K562 (cell line): ENCODE data around the gene SLC12A6. TPM values are rescaled to one million over a fixed set of nuclear protein-coding genes. Genes with fewer than 3 reads are reported as not detected.

Experiments
- ASH1L ChIP-seq: fragments of 450-650 bp; IDR thresholded peaks from 2 replicates; pipeline ENCODE4 v1.6.1; 2018; ENCODE audit warnings: borderline replicate concordance, mild to moderate bottlenecking, low read depth; ENCODE audit not compliant: partially characterized antibody
- ETV6 ChIP-seq, 3 experiments: fragments of 150-350 bp in 1 of 3; sonication (generic) in 1 of 3; formaldehyde crosslinking in 1 of 3; IDR thresholded peaks; 2 replicates each; pipeline versions ENCODE4 v1.6.1 to v1.8.0; 2014 to 2022; ENCODE audit warnings: borderline replicate concordance in 2 of 3, low read depth in 2 of 3, antibody characterized with exemption in 1 of 3, low read length in 1 of 3, mild to moderate bottlenecking in 1 of 3, missing genetic modification reagents in 1 of 3
- KDM4B ChIP-seq, 2 experiments: fragments of 450-650 bp in 1 of 2; sonication (generic) in 1 of 2; IDR thresholded peaks; 2 replicates each; pipeline ENCODE4 v1.6.1; 2016 to 2017; ENCODE audit warnings: borderline replicate concordance in 2 of 2, antibody characterized with exemption in 1 of 2, low read depth in 1 of 2, mild to moderate bottlenecking in 1 of 2
- MED1 ChIP-seq: sonication (generic); formaldehyde crosslinking; IDR thresholded peaks from 2 replicates; pipeline ENCODE4 v1.8.1; 2023; ENCODE audit warnings: missing genetic modification reagents, borderline replicate concordance
- MTA3 ChIP-seq: fragments of 450-650 bp; formaldehyde crosslinking; IDR thresholded peaks from 2 replicates; pipeline ENCODE4 v1.6.1; 2017; ENCODE audit warnings: mild to moderate bottlenecking, borderline replicate concordance
- NCOA1 ChIP-seq: fragments of 450-650 bp; IDR thresholded peaks from 2 replicates; pipeline ENCODE4 v1.6.1; 2016; ENCODE audit warnings: low read depth
- NFYB ChIP-seq: IDR thresholded peaks from 2 replicates; pipeline ENCODE4 v1.6.1; 2011; ENCODE audit warnings: mild to moderate bottlenecking, moderate library complexity; ENCODE audit not compliant: insufficient read length; ENCODE audit errors: extremely low read depth
- NR0B1 ChIP-seq: fragments of 450-650 bp; IDR thresholded peaks from one replicate; pipeline ENCODE4 v1.6.1; 2018; ENCODE audit warnings: mild to moderate bottlenecking, moderate library complexity; ENCODE audit not compliant: partially characterized antibody
- POLR2G ChIP-seq: fragments of 200-400 bp; formaldehyde crosslinking; IDR thresholded peaks from 2 replicates; pipeline ENCODE4 v1.6.1; 2017; ENCODE audit warnings: low read depth, mild to moderate bottlenecking, antibody characterized with exemption, low read length, moderate library complexity
- RBM14 ChIP-seq: fragments of 200-400 bp; formaldehyde crosslinking; IDR thresholded peaks from 2 replicates; pipeline ENCODE4 v1.6.1; 2018; ENCODE audit warnings: low read depth, mild to moderate bottlenecking, low read length, moderate library complexity, borderline replicate concordance; ENCODE audit not compliant: insufficient read depth
- SAFB ChIP-seq: fragments of 200-400 bp; formaldehyde crosslinking; IDR thresholded peaks from 2 replicates; pipeline ENCODE4 v1.6.1; 2017; ENCODE audit warnings: low read depth, low read length, borderline replicate concordance
- SFPQ ChIP-seq: fragments of 200-400 bp; formaldehyde crosslinking; IDR thresholded peaks from 2 replicates; pipeline ENCODE4 v1.6.1; 2017; ENCODE audit warnings: mild to moderate bottlenecking, low read depth, low read length, moderate library complexity
- SMAD2 ChIP-seq: fragments of 150-350 bp; IDR thresholded peaks from 2 replicates; pipeline ENCODE4 v1.6.1; 2014; ENCODE audit warnings: low read depth, mild to moderate bottlenecking, low read length
- SNIP1 ChIP-seq: fragments of 450-650 bp; IDR thresholded peaks from 2 replicates; pipeline ENCODE4 v1.7.1; 2017; ENCODE audit warnings: low read depth, mild to moderate bottlenecking
- ZNF282 ChIP-seq: sonication (generic); formaldehyde crosslinking; IDR thresholded peaks from 2 replicates; pipeline ENCODE4 v1.8.1; 2023; ENCODE audit warnings: missing genetic modification reagents
- ZSCAN32 ChIP-seq: fragments of 450-650 bp; formaldehyde crosslinking; IDR thresholded peaks from 2 replicates; pipeline ENCODE4 v1.4.0; 2020; ENCODE audit warnings: mild to moderate bottlenecking, moderate library complexity
- polyA plus RNA-seq, 8 experiments: library from polyadenylated mRNA; depleted of rRNA in 4 of 8; stranded (reverse) in 5 of 8; unstranded in 3 of 8; fragments of >200 nt; fragmentation: Nextera tagmentation in 2 of 8; fragmentation: Illumina TruSeq in 1 of 8; extraction: Ambion mirVana in 2 of 8; extraction: Trizol in 1 of 8; gene quantifications; 2 replicates each; pipeline versions ENCODE4 v1.2.1 to v1.2.3, GENCODE V29; 2011 to 2014; ENCODE audit warnings: inconsistent platforms in 1 of 8, missing spikeins in 1 of 8
- total RNA-seq, 7 experiments: library from RNA; depleted of rRNA in 6 of 7; stranded (reverse); fragments of >200 nt in 6 of 7; fragmentation: Illumina TruSeq in 2 of 7; extraction: Trizol in 2 of 7; gene quantifications; 2 replicates each; pipeline versions ENCODE4 v1.2.1 to v1.2.3, GENCODE V29; 2011 to 2021; ENCODE audit warnings: low replicate concordance in 1 of 7
- TF ChIP-seq, protein P1 (sequence below), 2 experiments: fragments of 450-650 bp in 1 of 2; sonication (generic) in 1 of 2; formaldehyde crosslinking in 1 of 2; IDR thresholded peaks in 1 of 2; conservative IDR thresholded peaks in 1 of 2; 2 replicates each; pipeline versions ENCODE4 v1.6.1 to v1.8.1; 2016 to 2023; ENCODE audit warnings: mild to moderate bottlenecking in 2 of 2, moderate library complexity in 2 of 2, inconsistent platforms in 1 of 2, missing genetic modification reagents in 1 of 2

SLC12A6 gene
- total and polyA plus RNA-seq, 9 of the 15 experiments (the other 6 are each of a cell fraction or from before 2014, with no cell fraction given) = 1.4 to 16.4 (median 6.7) TPM

DNA sequence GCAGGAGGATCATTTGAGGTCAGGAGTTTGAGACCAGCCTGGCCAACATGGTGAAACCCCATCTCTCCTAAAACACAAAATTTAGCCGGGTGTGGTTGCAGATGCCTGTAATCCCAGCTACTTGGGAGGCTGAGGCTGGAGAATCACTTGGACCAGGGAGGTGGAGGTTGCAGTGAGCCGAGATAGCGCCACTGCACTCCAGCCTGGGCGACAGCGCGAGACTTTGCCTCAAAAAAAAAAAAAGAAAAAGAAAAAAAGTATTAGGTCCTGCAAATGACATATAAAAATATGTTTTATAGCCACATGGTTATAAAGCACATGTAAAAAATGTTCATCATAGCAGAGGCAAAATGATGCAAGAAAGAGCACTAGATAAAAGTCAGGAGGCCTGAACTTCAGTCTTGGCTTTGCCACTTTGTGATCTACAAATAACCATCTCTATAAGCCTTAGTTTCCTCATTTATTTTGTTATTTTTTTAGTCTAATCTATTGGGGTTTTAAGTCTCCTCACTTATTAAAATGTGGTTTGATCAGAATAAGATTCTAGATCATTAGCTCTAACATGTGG lies 4.9 kb downstream of the SLC12A6 start (continued):
- TF ChIP-seq SFPQ (no peak), ZSCAN32 (CRISPR knock-in tag) (no peak), RBM14 (no peak), SNIP1 (no peak), POLR2G (no peak), ASH1L (no peak), NCOA1 (no peak), KDM4B (IDR thresholded peaks at IDR 0.05; ENCODE audit: borderline replicate concordance in 2 of 2, low read depth in 1 of 2) (no peak), ETV6 (IDR thresholded peaks at IDR 0.05; ENCODE audit: borderline replicate concordance in 1 of 2, low read depth in 2 of 2, low read length in 1 of 2) (no peak), ETV6 (CRISPR knock-in tag; IDR thresholded peaks at IDR 0.05; ENCODE audit: borderline replicate concordance) (no peak), NFYB (no peak), ZNF282 (no peak), SMAD2 (no peak), SAFB (no peak), MED1 (CRISPR knock-in tag) (no peak), MTA3 (no peak), NR0B1 (no peak)
- TF ChIP-seq, protein P1, sequence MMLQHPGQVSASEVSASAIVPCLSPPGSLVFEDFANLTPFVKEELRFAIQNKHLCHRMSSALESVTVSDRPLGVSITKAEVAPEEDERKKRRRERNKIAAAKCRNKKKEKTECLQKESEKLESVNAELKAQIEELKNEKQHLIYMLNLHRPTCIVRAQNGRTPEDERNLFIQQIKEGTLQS (IDR thresholded peaks at IDR 0.05) = peak; percentile 18; the same call in 1 of the 2 replicates
- TF ChIP-seq, protein P1 (CRISPR knock-in tag; conservative IDR thresholded peaks at IDR 0.05) = no peak
- TF ChIP-seq, all 486 proteins: peak for 3
